Measurements from ENCODE around the gene XPC.

DNA sequence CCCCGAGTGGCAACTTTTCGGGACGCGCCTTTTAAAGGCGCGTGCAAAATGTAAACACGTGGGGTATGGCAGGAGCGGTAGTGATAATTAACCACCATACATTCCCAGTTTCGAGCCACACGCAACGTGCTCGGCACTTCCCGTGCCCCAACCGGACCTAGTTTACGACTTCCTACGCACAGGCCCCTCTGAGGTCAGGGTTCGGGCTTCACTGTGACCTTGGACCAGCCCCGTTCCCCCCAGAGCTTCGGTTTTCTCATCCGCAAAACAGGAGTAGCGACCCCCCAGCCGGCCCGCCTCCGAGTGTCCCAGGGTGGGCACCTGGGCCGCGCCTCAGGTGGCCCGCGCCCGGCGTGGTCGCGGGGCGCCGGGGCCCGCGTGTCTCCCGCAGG lies 54.2 kb downstream of the XPC start:
- TF ChIP-seq, protein P1, sequence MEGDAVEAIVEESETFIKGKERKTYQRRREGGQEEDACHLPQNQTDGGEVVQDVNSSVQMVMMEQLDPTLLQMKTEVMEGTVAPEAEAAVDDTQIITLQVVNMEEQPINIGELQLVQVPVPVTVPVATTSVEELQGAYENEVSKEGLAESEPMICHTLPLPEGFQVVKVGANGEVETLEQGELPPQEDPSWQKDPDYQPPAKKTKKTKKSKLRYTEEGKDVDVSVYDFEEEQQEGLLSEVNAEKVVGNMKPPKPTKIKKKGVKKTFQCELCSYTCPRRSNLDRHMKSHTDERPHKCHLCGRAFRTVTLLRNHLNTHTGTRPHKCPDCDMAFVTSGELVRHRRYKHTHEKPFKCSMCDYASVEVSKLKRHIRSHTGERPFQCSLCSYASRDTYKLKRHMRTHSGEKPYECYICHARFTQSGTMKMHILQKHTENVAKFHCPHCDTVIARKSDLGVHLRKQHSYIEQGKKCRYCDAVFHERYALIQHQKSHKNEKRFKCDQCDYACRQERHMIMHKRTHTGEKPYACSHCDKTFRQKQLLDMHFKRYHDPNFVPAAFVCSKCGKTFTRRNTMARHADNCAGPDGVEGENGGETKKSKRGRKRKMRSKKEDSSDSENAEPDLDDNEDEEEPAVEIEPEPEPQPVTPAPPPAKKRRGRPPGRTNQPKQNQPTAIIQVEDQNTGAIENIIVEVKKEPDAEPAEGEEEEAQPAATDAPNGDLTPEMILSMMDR (IDR thresholded peaks at IDR 0.05; ENCODE audit: poor library complexity, severe bottlenecking) = no peak
- TF ChIP-seq REST (IDR thresholded peaks at IDR 0.05; ENCODE audit: borderline replicate concordance) (no peak), EZH2 (IDR thresholded peaks at IDR 0.05; ENCODE audit: borderline replicate concordance, insufficient read depth, low read length, poor library complexity, severe bottlenecking) (no peak), POLR2AphosphoS5 (IDR thresholded peaks at IDR 0.05) (no peak), EP300 (conservative IDR thresholded peaks at IDR 0.05; ENCODE audit: poor library complexity, severe bottlenecking) (no peak), RAD21 (conservative IDR thresholded peaks at IDR 0.05) (no peak), TAF1 (IDR thresholded peaks at IDR 0.05; ENCODE audit: low read depth) (no peak), SMC3 (conservative IDR thresholded peaks at IDR 0.05; ENCODE audit: poor library complexity) (no peak), MXI1 (conservative IDR thresholded peaks at IDR 0.05; ENCODE audit: poor library complexity, severe bottlenecking) (peak; percentile 83)
